ENCODE results near the gene PIGBOS1.

GRCh38 chr15:55279746-55280351, 39.1 kb downstream of the PIGBOS1 start:
- no peak for TF ChIP-seq REST (IDR thresholded peaks at IDR 0.05; ENCODE audit: low read depth, low read length)
- TF ChIP-seq CTCF (IDR thresholded peaks at IDR 0.05), result no peak
- 0 out of 2 replicates have a peak, but pooled peaks have one; percentile 14 for TF ChIP-seq MAX (IDR thresholded peaks at IDR 0.05; ENCODE audit: low read depth)
- peak in 1 of 2 experiments; percentile 68; a peak in 1 of 4 replicates for TF ChIP-seq EP300 (IDR thresholded peaks at IDR 0.05; ENCODE audit: borderline replicate concordance in 1 of 2, low read depth in 1 of 2, low read length in 1 of 2)
- TF ChIP-seq GATA2 (CRISPR knock-in tag; IDR thresholded peaks at IDR 0.05), result no peak
- TF ChIP-seq SMC3 (IDR thresholded peaks at IDR 0.05; ENCODE audit: low read depth, low read length), result no peak
- TF ChIP-seq TAF1 (IDR thresholded peaks at IDR 0.05; ENCODE audit: borderline replicate concordance, low read depth, low read length), result no peak
- TF ChIP-seq YY1 (IDR thresholded peaks at IDR 0.05; ENCODE audit: low read depth), result no peak
- no peak for TF ChIP-seq IRF3 (IDR thresholded peaks at IDR 0.05; ENCODE audit: low read depth, low read length)
